Esophagus muscularis mucosa (tissue), 4 donors: ENCODE data around the gene MS4A18. TPM values are rescaled to one million over a fixed set of nuclear protein-coding genes. Genes with fewer than 3 reads are reported as not detected.

Source experiments
- DNase-seq: peaks from one replicate; pipeline ENCODE4 v3.0.0-alpha.2; 2017; ENCODE audit errors: extremely low spot score
- H3K27ac ChIP-seq, 4 donors: fragments of 200-600 bp; sonication (generic); replicated peaks in 1 of 4; 1 replicate in 3 of 4; 2 replicates in 1 of 4; pipeline ENCODE4 v1.5.1; 2016 to 2019; ENCODE audit warnings: mild to moderate bottlenecking in 1 of 4
- H3K27me3 ChIP-seq, 4 donors: fragments of 200-600 bp; sonication (generic); one replicate each; pipeline versions ENCODE4 v1.5.1 to v1.6.0; 2016 to 2019
- H3K36me3 ChIP-seq, 4 donors: fragments of 200-600 bp; sonication (generic); one replicate each; pipeline ENCODE4 v1.5.1; 2016 to 2019
- H3K4me1 ChIP-seq, 4 donors: fragments of 200-600 bp; sonication (generic); one replicate each; pipeline ENCODE4 v1.5.1; 2016 to 2019
- H3K4me3 ChIP-seq, 4 donors: fragments of 200-600 bp; sonication (generic); 1 replicate in 2 of 4; 2 replicates in 2 of 4; pipeline ENCODE4 v1.5.1; 2016 to 2019; ENCODE audit warnings: mild to moderate bottlenecking in 4 of 4, moderate library complexity in 1 of 4
- H3K9me3 ChIP-seq, 4 donors: fragments of 200-600 bp; sonication (generic); 1 replicate in 3 of 4; 2 replicates in 1 of 4; pipeline ENCODE4 v1.5.1; 2016 to 2019
- CTCF ChIP-seq, 3 experiments: fragments of 200-600 bp in 2 of 3; fragments of 450-650 bp in 1 of 3; sonication (generic) in 2 of 3; IDR thresholded peaks; one replicate each; pipeline ENCODE4 v1.5.1; 2017 to 2019; ENCODE audit warnings: antibody characterized with exemption in 3 of 3, mild to moderate bottlenecking in 2 of 3, moderate library complexity in 1 of 3
- EP300 ChIP-seq: sonication (generic); formaldehyde crosslinking; IDR thresholded peaks from one replicate; pipeline ENCODE4 v1.6.1; 2017; ENCODE audit warnings: antibody characterized with exemption
- POLR2A ChIP-seq: fragments of 450-650 bp; IDR thresholded peaks from one replicate; pipeline ENCODE4 v1.6.1; 2017; ENCODE audit warnings: antibody characterized with exemption, moderate library complexity, mild to moderate bottlenecking, low read depth
- POLR2AphosphoS5 ChIP-seq, 2 donors: sonication (generic); formaldehyde crosslinking; IDR thresholded peaks; one replicate each; pipeline ENCODE4 v1.6.1; 2017; ENCODE audit warnings: antibody characterized with exemption in 2 of 2
- WGBS: methylation state at CpG from one replicate; pipeline ENCODE4 v1.1.5; 2018; 5-methylcytosine and 5-hydroxymethylcytosine counted together
- intact Hi-C: fragments of 100-400 bp; cut with DNase I; formaldehyde crosslinking; loops from one replicate; pipeline ENCODE4 v1.15.1; 2023
- total RNA-seq, 4 donors: library from RNA; depleted of rRNA; stranded (reverse); fragments of >200 nt; gene quantifications; one replicate each; pipeline versions ENCODE4 v1.1.0 to v1.2.1, GENCODE V29; 2016

The MS4A18 gene
- total RNA-seq, 4 donors from 2014 or later = not detected

- intact Hi-C loops = no loop called here
- 86% methylated on average over 5 of the region's 10 CpGs for WGBS
- H3K9me3 ChIP-seq = peaks cover 0 to 13% (median 0%) of the 10 kb centered on the region in 4 donors
- TF ChIP-seq CTCF (IDR thresholded peaks at IDR 0.05) (no peak), POLR2A (no peak), EP300 (no peak), POLR2AphosphoS5 (IDR thresholded peaks at IDR 0.05) (no peak)
- H3K4me3 ChIP-seq = no peak overlapping the region
- H3K27me3 ChIP-seq = peaks cover 0 to 17% (median 0%) of the 10 kb centered on the region in 4 donors
- H3K27ac ChIP-seq = no peak overlapping the region
- no peaks in the 10 kb centered on the region for H3K36me3 ChIP-seq
- no peak for DNase-seq
- H3K4me1 ChIP-seq = no peaks in the 10 kb centered on the region
Measured at GRCh38 chr11:60718524-60719316, 5.8 kb upstream of the MS4A18 start.

GRCh38 chr11:60719391-60719790, 5.1 kb upstream of the MS4A18 start:
- no peak overlapping the region for H3K4me3 ChIP-seq
- H3K27me3 ChIP-seq = peaks cover 0 to 17% (median 0%) of the 10 kb centered on the region in 4 donors
- no peak for DNase-seq
- H3K36me3 ChIP-seq = no peaks in the 10 kb centered on the region
- peaks cover 0 to 13% (median 0%) of the 10 kb centered on the region in 4 donors for H3K9me3 ChIP-seq
- TF ChIP-seq CTCF (IDR thresholded peaks at IDR 0.05) = no peak
- TF ChIP-seq POLR2A = no peak
- TF ChIP-seq EP300 = no peak
- intact Hi-C loops = no loop called here
- no peak overlapping the region for H3K27ac ChIP-seq
- no peaks in the 10 kb centered on the region for H3K4me1 ChIP-seq
- 88% methylated on average over 4 of the region's 4 CpGs for WGBS

- Histone ChIP-seq H3K27me3 (peaks cover 0 to 12% (median 0%) of the 10 kb centered on the region in 4 donors), H3K9me3 (peaks cover 0 to 13% (median 0%) of the 10 kb centered on the region in 4 donors), H3K27ac (no peak overlapping the region), H3K4me1 (no peaks in the 10 kb centered on the region), H3K4me3 (no peak overlapping the region), H3K36me3 (no peaks in the 10 kb centered on the region)
- TF ChIP-seq CTCF (IDR thresholded peaks at IDR 0.05) (no peak), EP300 (no peak), POLR2AphosphoS5 (IDR thresholded peaks at IDR 0.05) (no peak), POLR2A (no peak)
- intact Hi-C loops = no loop called here
- 81% methylated on average over 6 of the region's 6 CpGs for WGBS
- DNase-seq = no peak
Measured at GRCh38 chr11:60720460-60720859, 4.1 kb upstream of the MS4A18 start.

GRCh38 chr11:60725592-60725991, 1.1 kb downstream of the MS4A18 start:
- TF ChIP-seq POLR2A (no peak), CTCF (IDR thresholded peaks at IDR 0.05) (no peak), EP300 (no peak), POLR2AphosphoS5 (IDR thresholded peaks at IDR 0.05) (no peak)
- H3K4me1 ChIP-seq = no peaks in the 10 kb centered on the region
- no peak for DNase-seq
- no peak overlapping the region for H3K4me3 ChIP-seq
- no peaks in the 10 kb centered on the region for H3K36me3 ChIP-seq
- no peak overlapping the region for H3K27ac ChIP-seq
- H3K27me3 ChIP-seq = no peaks in the 10 kb centered on the region
- H3K9me3 ChIP-seq = no peaks in the 10 kb centered on the region
- WGBS = 63% methylated on average over 1 of the region's 1 CpG
- intact Hi-C loops = no loop called here
